Amygdala (tissue), 56 donors: ENCODE results near the gene ATPAF1.
A peak's percentile ranks its signal among the peaks of the same experiment; 100 is the strongest.

Experiments
- DNase-seq, 56 donors: peaks; one replicate each; lab custom pipeline; 2025; lab: John Stamatoyannopoulos, UW

Gene ATPAF1

DNA sequence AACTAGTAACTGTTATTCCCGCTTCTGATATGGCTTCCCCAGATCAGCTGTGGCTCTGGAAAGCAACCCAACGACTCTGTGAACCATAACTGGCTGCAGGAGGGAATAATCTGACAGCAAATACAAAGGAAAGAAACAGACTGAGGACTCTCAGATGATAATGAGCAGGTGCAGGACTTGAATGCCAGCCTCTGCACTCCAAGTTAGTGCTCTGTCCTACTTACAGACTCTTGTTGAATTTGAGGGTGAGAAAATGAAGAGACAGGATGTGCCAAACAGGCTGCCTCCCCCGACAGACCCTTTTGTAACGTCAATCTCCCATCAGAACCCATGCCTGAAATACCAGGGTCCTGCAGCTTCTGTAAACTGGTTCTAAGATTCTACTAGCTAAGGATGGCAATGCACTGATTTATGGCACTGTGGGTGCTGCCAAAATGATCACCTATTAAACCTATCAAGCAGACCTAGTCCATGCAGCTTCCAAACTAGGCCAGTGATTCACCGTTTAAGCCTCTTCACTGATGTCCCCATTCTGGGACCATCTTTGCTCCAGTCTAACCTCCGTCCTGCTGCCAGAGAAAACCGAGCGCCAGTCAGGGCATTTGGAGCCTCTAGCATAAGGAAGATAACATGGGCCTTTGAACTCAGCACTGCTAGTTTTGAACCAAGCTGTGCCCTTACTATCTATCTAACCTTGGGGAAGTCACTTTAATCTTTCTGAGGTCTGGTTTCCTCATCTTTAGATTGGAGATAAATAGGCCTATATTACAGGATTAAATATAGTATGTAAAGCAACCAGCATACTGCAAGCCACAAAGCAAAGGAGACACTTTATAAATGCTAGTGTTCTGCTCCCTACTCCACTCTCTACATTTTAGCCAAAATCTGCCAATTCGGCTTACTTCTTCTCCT lies 68.8 kb downstream of the ATPAF1 start:
- DNase-seq, result no peak

DNA sequence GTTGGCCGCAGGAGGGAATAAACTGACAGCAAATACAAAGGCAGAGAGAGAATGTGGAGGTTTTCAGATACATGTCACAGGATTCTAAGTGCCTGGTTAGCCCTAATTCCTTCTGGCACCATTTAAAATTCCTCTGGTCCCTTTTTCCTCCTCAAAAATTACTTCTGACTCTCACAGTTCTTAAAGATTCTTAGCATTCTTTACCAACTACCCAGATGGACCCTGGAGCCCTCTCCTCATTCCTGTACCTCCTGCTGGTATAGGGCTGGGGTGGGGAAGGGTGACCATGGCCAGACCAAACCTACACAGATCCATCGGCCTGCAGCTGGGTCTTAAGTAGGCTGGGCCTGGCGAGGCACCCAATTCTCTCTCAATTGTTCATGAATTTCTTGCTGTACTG lies 71.3 kb downstream of the ATPAF1 start:
- DNase-seq, result no peak

DNA sequence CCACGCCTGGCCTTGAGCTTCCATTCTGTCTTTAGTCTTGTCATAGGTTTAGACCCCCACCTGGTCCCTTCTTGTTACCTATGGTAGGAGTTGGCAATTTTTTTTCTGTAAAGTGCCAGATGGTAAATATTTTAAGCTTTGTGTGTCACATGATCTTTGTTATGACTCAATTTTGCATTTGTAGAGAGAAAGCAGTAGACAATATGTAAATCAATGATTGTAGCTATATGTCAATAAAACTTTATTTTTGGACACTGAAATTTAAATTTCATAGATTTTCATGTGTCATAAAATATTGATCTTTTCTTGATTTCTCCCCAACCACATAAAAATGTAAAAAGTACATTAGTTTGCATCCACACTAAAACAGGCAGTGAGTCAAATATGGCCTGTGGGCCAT lies 72.1 kb downstream of the ATPAF1 start:
- DNase-seq, result no peak

DNA sequence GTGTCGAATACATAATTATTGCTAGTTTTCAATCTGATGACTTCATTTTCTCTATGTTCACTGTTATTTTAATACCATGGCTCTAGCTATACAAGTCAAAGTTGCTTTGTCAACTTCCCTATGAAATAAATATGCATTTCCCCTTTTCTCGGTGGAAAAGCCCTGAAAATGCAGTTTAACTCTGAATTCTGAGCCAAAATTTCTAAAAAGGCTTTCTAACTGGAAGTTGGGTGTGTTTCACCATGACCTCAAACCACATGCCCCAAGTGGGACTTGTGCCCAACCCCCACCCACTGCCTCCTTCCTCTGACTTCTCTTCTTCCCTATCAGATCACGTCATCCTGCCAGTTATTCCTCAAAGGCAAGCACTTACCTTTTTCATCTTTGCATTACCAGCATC lies 73.0 kb downstream of the ATPAF1 start:
- peak in 18 of 56 donors; percentile 7 to 66 (median 17) for DNase-seq

DNA sequence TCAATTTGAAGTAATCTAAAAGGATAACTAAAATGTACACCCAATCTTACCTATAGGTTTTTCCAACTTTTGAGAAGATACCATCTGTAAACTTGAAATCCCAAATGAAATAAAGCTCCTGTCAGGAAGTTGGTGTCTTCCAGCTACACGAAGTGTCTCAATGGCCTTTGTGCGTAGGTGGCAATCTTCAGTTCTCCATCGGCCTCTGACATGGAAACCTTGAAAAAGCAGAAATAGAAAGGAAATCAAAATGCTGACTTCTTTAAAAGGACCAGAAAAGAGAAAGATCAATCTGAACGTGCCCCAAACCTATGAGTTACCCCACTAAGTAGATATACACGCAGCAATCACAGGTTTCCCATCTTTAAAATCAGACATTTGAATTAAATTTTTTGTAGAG lies 74.1 kb downstream of the ATPAF1 start:
- DNase-seq, result no peak

DNA sequence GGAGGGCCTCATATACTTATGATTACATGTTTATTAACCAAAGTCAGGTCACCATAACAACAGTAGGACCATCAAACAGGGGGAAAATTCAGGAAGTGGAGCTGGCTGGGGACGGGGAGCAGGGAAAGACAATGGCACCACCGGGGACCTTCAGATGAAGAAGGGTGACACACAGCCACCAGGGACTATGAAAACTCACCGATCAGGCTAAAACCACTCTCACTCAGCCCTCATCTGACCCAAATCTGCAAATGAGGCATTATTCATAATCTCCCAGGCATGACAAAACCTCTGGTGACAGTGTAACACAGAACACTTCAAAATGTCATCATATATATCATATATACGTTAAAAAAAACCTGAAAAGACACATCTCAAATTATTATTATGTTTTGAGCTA lies 75.3 kb downstream of the ATPAF1 start:
- DNase-seq, result no peak

DNA sequence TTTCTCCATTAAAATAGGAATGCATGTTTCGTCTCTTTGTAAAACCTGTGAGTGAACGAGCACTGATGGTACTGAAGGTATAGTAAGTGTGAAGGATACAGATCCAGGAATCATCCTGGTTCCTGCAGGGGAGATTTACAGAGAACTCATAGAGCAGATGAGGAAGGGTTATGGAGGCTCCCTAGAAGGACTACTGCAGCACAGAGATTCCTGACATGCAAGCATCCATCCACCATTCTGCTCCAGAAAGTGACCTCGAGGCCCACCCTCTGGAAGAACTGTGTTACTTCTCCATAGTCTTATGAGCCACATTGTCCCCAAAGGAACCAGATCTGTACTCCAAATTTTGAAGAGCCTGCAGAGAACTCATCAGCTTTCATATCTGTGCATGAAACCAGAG lies 78.6 kb downstream of the ATPAF1 start:
- no peak for DNase-seq

DNA sequence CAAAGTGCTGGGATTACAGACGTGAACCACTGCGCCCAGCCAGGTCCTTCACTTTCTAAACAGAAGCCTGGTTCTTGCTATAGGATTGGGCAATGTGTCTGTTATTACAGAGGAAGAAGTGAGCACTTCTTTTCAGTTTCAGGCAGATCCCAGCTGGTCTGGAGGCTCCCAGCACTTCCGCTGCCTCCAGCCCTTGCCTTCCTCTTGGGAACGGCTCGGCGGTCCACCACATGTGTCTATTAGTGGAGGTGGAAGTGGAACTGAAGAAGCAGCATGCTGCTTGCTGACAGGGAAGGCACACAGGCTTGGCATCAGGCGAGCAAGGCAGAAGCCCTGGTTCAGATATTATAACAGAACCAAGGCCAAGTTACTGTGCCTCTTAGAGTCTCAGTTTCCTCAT lies 81.1 kb downstream of the ATPAF1 start:
- peak in 22 of 56 donors; percentile 16 to 55 (median 29) for DNase-seq

DNA sequence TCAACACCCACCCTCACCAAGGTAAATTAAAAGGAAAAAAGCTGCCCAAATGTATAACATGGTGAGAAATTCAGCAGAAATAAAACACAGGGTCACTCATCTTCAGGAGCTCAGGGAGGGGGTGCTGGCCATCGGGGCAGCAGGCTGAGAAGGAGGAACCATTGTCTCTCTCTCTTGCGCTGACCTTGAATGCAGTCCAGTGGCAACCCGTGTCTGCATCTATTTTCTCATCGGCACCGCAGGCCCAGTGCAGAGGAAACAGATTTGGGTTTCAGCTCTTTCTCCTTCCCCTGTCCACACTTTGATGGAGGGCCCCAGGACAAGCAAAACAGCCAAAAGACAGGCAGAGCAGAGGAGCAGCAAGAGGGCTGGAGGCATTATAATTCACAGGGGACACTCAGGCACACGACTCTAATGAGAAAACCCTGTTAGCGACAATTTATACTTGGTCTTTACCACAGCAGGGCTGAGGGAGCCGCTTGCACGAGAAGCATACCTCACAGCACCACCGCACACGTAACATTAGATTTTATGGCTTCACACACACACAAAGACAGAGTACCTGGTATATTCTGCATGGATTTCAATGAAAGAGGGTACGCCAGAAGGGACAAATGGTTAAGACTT lies 82.7 kb downstream of the ATPAF1 start:
- DNase-seq, result peak in 2 of 56 donors; percentile 35 to 37

DNA sequence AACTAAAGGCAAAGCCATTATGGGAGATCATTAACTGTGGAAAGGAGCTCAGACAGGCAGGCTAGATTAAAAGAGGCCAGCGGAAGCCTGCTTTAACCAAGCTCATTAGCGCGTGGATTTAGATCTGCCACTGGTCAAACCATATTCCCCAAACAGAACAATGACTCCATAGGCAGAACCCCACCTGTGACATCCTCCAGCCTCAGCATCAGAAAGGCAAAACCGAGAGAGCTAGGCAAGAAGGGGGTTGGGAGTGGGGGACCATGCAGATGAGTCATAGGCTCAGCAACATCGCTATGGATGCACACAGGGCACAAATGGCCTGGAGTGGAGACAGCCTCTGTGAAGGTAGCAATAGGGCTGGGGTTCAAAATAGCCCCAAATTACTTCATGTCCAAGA lies 84.7 kb downstream of the ATPAF1 start:
- no peak for DNase-seq

DNA sequence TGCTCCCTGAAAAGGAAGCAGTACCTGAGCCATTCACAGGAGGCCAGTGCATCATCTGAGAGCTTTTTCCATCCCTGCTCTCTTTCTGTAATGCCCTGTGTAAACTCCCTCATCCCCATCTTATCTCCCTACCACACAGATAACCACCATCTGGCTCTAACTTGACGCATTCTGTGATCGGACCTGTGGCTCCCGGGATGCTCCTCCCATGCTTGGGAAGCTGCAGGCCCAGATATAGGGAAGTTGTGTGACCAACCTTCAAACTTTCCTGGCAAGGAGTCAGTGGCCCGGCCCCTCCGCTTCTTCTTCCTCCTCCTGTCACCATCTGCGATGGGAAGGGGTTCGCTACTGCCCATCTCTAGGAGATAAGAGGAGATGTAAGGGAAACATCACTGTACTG lies 85.2 kb downstream of the ATPAF1 start:
- DNase-seq, result peak in 1 of 56 donors; percentile 24
